Eye (tissue), 1 donor: ENCODE measurements around the gene PLPP6.
A peak's percentile ranks its signal among the peaks of the same experiment; 100 is the strongest.

Source experiments
- DNase-seq: peaks from one replicate; pipeline ENCODE4 v3.0.0-alpha.2; 2015

Gene PLPP6

GRCh38 chr9:4662989-4663792, 1.1 kb downstream of the PLPP6 start:
- DNase-seq = peak; percentile 20

DNA sequence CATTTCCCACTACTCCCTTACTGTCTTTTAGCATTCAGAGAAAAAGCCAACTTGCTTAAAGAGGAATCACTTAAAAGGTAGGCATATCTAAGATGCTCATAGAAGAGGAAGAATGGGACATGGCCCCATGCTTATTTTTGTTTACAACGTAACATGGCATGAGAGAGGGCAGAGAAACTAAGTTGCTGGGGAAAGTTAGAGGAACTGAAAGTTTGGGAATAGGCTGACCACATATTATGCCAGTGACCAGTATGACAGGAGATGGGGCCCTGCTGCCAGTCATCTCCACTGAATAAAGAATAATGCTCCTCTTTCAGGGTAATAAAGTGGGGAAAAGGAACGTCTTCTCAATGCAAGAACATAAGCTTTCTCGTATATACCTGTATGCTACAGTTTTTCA, 1.9 kb downstream of the PLPP6 start:
- no peak for DNase-seq

DNA sequence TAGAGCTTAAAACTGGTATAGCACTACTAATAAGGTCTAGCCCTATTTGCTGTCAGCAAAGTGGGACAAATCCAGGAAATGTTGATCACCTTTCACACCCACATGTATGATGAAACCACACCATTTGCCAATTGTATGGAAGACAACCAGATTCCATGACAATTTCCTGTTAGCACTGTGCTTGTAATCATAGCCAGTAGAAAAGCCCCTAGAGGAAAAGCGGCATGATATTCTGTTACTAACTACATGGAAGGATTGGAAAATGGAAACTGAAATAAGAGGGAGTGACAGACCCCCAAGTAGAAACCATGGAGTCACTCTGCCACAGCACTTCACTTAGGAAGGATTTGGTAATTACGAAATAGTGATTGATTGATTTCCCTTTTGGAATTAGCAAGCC, 3.3 kb downstream of the PLPP6 start:
- DNase-seq = peak; percentile 33

GRCh38 chr9:4666042-4666699, 4.1 kb downstream of the PLPP6 start, which contains the start of gene SPATA6L:
Gene SPATA6L, minus strand, starts transcription at chr9:4666480. Its CDS starts 230 bp downstream, at chr9:4666250.
- peak; percentile 78 for DNase-seq

- no peak for DNase-seq
These were observed 5.6 kb downstream of the PLPP6 start for GRCh38 chr9:4667681-4668080.

GRCh38 chr9:4668604-4669003, 6.5 kb downstream of the PLPP6 start:
- no peak for DNase-seq

- no peak for DNase-seq
These were observed 7.8 kb downstream of the PLPP6 start for GRCh38 chr9:4669890-4670289.

GRCh38 chr9:4670591-4670990, 8.5 kb downstream of the PLPP6 start:
- no peak for DNase-seq

- no peak for DNase-seq
These were observed 9.6 kb downstream of the PLPP6 start for GRCh38 chr9:4671737-4672136.

GRCh38 chr9:4674783-4675182, 12.7 kb downstream of the PLPP6 start:
- peak; percentile 10 for DNase-seq

- DNase-seq = no peak
These were observed 15.3 kb downstream of the PLPP6 start for GRCh38 chr9:4677392-4677791.

- DNase-seq = peak; percentile 88
These were observed 16.7 kb downstream of the PLPP6 start for GRCh38 chr9:4678679-4679267.

- DNase-seq = peak; percentile 99
These were observed 17.4 kb downstream of the PLPP6 start, which contains the start of gene CDC37L1 for GRCh38 chr9:4679268-4680172. Gene CDC37L1, plus strand, starts transcription at chr9:4679569. Its CDS starts 199 bp downstream, at chr9:4679768.

DNA sequence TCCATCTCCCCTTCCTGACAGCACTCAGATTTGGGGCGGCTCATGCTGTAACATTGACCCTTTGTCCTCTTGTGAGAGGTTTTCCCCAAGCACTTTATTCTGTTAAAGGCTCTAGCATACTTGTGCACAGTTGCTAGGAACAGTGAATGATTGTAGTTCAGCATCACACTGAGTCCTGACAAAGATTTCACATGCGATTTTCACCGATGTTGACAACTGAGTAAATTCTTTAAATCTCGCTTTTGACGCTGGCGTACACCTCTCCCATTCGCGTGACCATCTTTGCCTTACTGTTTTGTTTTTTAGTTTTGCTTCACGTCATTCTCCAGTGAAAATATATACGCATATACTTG, 18.1 kb downstream of the PLPP6 start:
- peak; percentile 76 for DNase-seq

GRCh38 chr9:4680750-4681149, 18.7 kb downstream of the PLPP6 start:
- no peak for DNase-seq

GRCh38 chr9:4684820-4685219, 22.7 kb downstream of the PLPP6 start:
- no peak for DNase-seq

GRCh38 chr9:4686112-4686511, 24.0 kb downstream of the PLPP6 start:
- no peak for DNase-seq

DNA sequence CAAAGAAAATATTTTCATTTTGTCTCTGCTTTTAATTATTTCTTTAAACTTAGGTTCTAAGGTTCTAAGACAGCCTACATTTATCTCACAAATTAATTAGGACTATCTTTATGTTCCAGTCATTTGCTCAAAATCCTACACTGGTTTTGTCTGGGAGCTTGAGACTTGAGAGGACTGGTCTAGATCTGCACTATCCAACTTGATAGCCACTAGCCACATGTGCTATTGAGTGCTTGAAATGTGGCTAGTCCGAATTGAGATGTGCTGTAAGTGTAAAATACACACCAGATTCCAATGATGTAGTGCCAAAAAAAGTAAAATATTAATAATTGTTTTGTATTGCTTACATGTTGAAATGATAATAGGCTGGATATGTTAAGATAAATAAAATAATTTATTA, 24.5 kb downstream of the PLPP6 start:
- no peak for DNase-seq

DNA sequence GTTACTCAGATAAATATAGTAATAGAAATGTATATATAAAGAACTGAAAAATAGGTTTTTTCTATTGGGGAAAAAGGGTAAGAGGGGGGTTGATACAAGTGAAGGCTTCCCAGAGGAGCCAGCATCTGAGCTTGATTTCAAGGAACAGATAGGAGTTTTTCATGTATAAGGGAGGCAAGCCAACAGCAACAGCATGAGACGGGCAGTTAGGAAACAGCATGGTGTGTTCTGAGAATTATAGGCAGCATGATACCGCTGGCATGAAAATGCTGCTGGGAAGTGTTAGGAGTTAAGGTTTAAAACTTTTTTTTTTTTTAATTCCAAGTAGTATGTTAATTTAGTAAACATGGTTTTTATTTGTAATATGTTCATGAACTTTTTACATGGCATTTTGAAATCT, 26.9 kb downstream of the PLPP6 start:
- DNase-seq = no peak

DNA sequence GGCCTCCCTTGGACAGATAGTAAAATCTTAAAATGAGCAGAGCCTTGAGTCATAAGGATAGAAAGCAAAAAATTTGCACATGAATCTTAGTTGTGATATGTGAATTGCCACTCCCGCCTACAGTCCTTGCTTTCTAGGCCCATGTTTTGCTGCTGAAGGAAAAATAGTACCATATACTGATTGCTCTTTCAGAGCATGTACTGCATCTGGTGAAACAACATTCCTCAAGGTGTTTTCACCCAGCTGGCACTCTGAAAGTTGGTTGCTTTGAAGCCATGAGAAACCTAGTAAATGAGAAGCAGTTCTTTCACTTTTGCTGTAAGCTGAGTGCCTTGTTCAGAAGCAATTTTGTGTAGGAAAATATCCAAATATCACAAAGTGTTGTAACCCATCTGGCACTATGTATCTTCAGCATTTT, 27.6 kb downstream of the PLPP6 start:
- DNase-seq = no peak

DNA sequence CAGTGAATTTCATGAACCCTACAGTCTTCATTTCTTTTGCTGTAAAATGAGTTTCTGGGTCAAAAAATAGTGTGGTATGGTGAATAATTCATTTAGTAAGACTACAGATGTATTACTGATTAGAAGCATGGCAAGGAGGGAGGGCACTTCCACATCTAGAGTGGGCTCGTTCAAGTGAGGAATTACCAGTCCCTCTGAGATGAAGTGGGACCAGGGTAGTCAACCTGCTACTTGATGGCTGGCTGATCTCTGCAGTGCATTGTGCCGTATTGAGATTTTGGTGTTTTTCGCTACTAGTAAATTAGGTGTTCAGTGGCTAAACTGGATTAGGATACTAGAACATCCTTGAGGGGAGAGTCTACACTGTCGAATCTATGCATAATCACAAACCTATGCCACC, 28.1 kb downstream of the PLPP6 start:
- no peak for DNase-seq

DNA sequence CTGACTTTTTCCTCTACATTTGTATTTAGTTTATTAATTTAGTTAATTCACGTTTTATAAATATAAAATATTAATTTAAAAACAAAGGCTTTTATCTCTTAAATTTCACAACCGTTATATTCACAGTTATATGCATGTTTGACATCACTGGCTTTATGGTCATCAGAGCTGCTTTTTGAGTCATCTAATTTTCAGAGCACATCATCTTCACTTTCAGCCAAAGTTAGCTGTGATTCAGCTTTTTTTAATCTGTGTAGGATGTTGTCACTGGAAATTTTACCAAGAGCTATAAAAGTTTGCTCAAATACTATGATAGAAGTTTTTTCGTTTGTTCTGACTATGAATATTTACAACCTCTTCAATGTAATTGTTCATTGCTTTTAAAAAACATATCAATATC, 29.7 kb downstream of the PLPP6 start:
- no peak for DNase-seq

- DNase-seq = no peak
These were observed 38.0 kb downstream of the PLPP6 start for GRCh38 chr9:4700091-4700490.
